EL (cell line): ENCODE data around the gene EDN3.
A peak's percentile ranks its signal among the peaks of the same experiment; 100 is the strongest.
"Not testable (repeated sequence)": the region's sequence is repeated elsewhere in the genome, so short reads cannot be mapped to it uniquely, and the experiment has no call there.

Experiments used
- DNase-seq: peaks from one replicate; pipeline ENCODE4 v3.0.0-alpha.2; 2016

The EDN3 gene

GRCh38 chr20:59340201-59340885, 39.9 kb downstream of the EDN3 start:
- DNase-seq: no peak

- DNase-seq: not testable (repeated sequence)
Measured at GRCh38 chr20:59341285-59342022, 41.0 kb downstream of the EDN3 start.

GRCh38 chr20:59342023-59342957, 41.9 kb downstream of the EDN3 start:
- no peak for DNase-seq

- DNase-seq: no peak
Measured at GRCh38 chr20:59346061-59346460, 45.6 kb downstream of the EDN3 start.

GRCh38 chr20:59349277-59349676, 48.9 kb downstream of the EDN3 start:
- no peak for DNase-seq

- no peak for DNase-seq
Measured at GRCh38 chr20:59350330-59351156, 50.1 kb downstream of the EDN3 start.

- peak; percentile 39 for DNase-seq
Measured at GRCh38 chr20:59351157-59352040, 51.0 kb downstream of the EDN3 start.

GRCh38 chr20:59352541-59352940, 52.1 kb downstream of the EDN3 start:
- DNase-seq: no peak

- DNase-seq: no peak
Measured at GRCh38 chr20:59352990-59353389, 52.6 kb downstream of the EDN3 start.

GRCh38 chr20:59354460-59354859, 54.0 kb downstream of the EDN3 start:
- no peak for DNase-seq

GRCh38 chr20:59355242-59355641, 54.8 kb downstream of the EDN3 start:
- DNase-seq: no peak

GRCh38 chr20:59356662-59357165, 56.3 kb downstream of the EDN3 start:
- DNase-seq: no peak

- not testable (repeated sequence) for DNase-seq
Measured at GRCh38 chr20:59358793-59359192, 58.4 kb downstream of the EDN3 start.

GRCh38 chr20:59359906-59360725, 59.7 kb downstream of the EDN3 start:
- DNase-seq: no peak

- no peak for DNase-seq
Measured at GRCh38 chr20:59360934-59361333, 60.5 kb downstream of the EDN3 start.

- DNase-seq: no peak
Measured at GRCh38 chr20:59361411-59361810, 61.0 kb downstream of the EDN3 start.

GRCh38 chr20:59363101-59363500, 62.7 kb downstream of the EDN3 start:
- no peak for DNase-seq

- no peak for DNase-seq
Measured at GRCh38 chr20:59364611-59365010, 64.2 kb downstream of the EDN3 start.

- DNase-seq: no peak
Measured at GRCh38 chr20:59365611-59366285, 65.3 kb downstream of the EDN3 start.

GRCh38 chr20:59371431-59371830, 71.0 kb downstream of the EDN3 start:
- DNase-seq: no peak
